ENCODE measurements around the gene GALR1.
"Not testable (repeated sequence)": the region's sequence is repeated elsewhere in the genome, so short reads cannot be mapped to it uniquely, and the experiment has no call there.

The GALR1 gene

DNA sequence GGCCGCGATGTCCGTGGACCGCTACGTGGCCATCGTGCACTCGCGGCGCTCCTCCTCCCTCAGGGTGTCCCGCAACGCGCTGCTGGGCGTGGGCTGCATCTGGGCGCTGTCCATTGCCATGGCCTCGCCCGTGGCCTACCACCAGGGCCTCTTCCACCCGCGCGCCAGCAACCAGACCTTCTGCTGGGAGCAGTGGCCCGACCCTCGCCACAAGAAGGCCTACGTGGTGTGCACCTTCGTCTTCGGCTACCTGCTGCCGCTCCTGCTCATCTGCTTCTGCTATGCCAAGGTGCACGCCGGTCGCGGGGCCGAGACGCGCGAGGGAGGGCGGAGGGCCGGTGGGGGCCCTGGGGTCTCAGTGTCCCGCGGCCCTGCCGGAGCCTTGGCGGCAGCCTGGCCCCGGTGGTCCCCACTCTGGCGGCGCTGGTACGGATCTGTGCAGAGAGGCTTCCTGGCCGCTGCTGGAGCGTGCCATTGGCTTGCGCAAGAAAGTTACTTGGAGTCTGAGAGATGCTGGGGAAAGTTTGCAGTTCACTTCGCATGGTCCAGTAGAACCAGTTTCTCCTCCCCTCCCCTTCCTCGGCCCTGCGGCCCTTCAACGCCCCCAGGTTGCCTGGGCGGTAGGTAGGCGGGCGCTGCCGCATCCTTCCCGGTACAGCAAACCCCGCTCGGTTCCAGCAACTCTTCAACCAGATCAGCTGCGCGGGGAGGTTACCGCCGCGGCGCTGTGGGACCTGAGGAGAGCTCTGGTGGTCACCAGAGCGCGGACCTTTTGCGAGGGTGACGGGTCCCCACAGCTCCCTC lies 1.5 kb downstream of the GALR1 start:
- no peak for DNase-seq

DNA sequence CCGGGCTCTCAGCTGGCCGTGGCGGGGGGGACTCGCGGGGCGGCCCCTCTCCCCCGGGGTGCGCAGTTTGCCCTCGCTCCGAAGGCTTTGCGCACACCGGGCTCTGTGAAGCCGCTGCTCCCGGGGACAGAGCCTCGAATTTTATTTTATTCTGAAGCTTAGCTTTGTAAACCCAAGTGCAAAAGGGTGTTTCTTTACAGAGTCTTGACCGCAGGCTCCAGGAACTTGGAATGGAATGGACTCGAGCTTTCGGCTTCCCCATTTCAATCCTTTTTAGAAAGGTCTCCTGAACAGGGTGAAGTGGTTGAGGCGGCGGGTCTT lies 2.0 kb downstream of the GALR1 start:
- no peak for DNase-seq

DNA sequence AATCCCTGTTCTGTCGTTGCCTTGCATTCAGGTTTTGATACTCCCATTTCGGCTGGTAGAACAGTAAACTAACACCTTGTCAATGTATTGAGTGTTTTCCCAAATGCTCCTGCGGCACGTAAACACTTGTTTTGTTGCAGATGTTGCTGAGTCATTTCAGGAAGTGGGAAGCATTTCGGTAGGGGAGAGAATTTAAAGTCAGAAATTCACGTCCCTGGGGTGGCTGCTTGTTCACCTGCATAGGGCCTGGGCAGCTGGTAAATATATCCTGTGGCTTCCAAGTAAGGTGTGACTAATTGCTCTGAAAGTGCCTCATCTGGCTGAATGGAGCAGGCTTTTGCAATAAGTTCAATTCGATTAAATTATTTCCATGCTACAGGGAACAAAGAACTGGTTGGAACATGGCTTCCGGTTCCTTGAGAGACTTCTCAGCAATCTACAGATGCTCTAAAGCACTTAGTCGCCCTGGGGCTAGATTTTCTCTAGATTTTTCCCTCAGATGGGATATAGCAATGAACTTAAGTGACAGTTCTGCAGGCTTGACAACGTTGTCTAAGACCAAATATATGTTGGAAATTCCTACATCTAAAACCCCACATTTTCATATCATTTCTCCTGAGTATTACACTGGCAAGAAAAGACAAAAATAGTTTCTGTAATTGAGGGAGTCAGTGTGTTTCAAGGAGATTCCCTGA lies 5.2 kb downstream of the GALR1 start:
- no peak for DNase-seq

DNA sequence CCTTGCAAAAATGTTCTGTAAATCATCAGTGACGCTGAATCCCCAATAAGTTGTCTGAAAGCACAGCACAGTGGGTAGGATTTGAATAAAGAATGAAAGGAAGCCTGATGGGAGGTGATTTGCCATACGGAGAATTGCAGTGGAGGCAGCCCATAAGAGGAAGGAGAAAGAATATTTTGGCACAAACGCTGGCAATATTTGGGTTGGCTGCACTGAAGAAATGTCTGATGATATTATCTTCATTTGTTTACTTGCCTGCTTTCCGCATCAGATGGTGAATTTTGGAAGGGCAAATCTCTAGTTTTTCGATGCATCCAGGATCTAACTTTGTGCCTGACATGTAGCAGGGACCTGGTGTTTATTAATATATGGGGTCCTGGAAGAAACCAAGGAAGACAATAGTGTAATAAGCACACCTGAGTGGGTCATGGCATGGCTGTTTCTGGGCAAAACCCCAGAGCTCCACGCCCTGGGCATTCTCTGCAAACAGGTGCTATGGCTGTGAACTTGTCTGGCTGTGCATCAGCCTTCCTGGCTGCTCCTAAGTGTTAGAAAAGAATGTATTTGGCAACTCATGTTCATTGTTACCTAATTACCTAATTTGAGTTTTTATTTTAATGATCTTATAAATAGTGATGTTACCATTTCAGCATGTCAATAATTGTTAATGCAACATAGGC lies 5.9 kb downstream of the GALR1 start:
- no peak for DNase-seq

DNA sequence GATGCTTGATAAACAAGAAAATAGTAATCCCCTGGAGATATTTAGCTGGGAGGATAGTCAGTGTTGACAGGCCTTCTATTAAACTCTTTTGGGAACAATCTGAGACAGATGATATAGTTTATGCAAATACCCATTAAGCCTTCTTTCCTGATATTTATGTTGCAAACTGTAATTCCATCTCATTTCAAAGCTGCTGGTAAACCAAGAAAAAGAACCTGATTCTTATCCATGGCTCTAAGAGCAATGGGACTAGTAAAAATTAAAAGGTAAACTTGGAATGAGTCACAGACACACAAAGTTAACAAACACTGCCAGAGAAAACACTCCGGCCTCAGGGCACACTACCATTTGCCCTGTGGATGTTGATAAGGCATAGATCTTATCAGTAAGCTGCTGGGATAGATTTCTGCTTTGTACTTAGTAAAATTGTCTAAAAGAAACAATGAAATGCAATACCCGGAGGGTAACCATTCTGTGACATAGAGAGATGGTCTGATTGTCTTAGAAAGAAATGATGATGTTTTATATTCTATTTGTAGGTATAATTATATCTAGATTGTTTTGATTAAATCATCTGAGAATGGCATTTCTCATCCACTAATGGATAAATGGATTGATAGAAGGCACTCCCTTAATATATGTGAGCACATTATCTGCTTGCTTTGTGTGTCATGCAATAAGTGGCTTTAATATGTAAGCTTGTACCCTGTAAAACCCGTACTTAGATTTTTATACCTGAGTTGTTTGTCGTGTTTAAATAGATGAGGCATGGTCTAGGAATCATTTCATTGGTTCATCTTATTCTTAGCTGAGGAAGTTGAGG lies 13.2 kb downstream of the GALR1 start:
- no peak for DNase-seq

DNA sequence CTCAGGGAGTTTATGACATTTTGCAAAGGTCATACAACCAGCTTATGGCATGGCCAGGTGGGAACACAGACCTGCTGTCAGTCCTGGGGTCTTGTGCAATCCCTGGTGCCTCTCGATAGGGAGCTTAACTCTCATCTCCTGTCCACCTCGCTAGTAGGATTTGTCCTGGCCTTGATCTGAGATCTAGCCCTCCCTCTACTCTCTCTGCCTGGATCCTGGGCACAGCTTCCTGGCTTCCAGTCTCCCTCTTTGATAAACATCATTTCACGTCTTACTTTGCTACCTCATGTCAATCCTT lies 13.8 kb downstream of the GALR1 start:
- DNase-seq = no peak

DNA sequence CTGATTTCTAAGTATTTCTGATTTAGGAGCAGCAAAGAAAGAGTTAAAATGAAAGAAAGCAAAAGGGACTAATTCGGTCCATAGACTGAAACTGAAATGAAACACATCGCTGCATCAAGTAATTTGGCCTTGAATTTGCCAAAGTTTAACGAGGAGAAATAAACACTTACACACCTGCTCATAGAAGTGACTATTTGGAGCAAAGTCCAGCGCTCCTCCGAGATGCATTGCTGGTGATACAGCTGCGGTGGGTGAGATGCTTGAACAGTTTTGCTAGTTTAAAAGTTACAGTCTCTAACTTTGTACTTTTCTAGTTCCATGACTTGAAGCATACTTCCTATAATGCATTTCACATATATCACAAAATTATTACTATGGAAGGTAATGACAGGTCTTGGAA lies 18.3 kb downstream of the GALR1 start:
- DNase-seq = no peak

DNA sequence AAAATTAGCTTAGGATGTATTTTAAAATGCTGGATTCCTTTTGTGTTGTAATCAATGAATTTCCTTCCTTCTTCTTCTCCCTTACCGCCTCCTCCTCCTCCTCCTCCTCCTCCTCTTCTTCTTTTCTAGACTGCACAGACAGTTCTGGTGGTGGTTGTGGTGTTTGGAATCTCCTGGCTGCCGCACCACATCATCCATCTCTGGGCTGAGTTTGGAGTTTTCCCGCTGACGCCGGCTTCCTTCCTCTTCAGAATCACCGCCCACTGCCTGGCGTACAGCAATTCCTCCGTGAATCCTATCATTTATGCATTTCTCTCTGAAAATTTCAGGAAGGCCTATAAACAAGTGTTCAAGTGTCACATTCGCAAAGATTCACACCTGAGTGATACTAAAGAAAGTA lies 18.8 kb downstream of the GALR1 start:
- no peak for DNase-seq

DNA sequence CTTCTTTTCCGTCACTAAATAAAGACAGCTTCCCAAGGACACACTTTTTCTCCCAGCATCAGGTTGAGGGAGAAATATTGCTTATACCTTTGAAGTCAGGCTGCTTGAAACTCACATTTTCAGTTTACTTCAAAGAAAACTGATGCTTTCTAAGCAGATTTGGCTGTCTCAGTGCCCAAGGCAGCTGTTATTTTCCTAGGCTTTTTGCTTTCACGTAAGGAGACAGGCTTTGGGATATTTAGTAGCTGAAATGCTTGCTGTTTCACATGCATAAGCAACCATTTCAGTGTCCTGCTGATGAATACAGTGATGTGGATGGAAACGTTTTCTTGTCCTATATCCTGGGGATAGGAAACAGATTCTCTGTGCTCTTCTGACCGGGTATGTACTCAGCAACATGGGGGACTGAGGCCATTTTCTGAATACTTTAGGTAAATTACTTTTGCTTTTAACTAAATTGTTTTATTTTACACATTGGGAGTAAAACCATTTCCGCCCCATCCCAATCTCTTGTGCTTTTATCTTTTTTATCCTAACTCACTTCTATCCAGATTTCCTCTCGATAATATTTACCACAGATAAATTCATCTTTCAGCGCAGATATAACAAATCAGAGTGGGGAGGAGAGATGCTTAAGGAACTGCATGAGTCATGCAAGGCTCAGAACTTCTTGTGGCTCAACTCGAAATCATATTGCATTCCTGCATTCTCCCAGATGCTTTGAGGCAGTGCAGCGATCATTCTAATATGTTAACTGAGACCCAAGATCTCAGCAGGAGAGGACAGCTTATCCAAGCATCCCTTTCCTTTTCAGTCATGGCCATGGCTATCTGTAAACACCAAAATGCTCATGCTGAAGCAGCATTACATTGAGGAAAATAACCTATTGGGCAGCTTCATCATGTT lies 22.2 kb downstream of the GALR1 start:
- no peak for DNase-seq

DNA sequence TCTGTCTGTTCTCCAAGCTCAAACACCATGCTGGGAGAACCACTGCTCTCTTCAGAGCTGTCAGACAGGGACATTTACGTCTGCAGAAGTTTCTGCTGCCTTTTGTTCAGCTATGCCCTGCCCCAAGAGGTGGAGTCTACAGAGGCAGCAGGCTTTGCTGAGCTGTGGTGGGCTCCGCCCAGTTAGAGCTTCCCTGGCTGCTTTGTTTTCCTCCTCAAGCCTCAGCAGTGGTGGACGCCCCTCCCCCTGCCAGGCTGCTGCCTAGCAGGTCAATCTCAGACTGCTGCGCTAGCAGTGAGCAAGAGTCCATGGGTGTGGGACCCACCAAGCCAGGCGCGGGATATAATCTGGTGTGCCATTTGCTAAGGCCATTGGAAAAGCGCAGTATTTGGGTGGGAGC lies 41.2 kb downstream of the GALR1 start:
- DNase-seq = not testable (repeated sequence)

DNA sequence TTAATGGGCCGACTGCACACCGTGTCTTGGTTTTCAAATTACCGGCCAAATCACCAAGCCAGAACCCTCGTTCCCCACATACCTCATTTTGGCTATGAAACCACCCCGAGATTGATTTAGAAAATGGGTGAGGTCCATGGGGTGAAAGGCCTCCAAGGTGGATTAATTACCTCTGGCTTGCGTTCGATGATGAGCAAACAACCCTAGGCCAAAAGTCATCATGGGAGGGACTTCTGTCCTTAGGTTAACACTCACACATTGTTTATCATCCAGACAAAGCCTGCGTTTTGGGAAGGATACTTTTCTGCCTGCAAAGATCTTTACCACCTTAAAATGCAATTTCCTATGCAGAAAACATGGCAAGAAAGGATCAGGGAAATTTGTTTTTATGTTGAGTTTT lies 48.5 kb downstream of the GALR1 start:
- no peak for DNase-seq

DNA sequence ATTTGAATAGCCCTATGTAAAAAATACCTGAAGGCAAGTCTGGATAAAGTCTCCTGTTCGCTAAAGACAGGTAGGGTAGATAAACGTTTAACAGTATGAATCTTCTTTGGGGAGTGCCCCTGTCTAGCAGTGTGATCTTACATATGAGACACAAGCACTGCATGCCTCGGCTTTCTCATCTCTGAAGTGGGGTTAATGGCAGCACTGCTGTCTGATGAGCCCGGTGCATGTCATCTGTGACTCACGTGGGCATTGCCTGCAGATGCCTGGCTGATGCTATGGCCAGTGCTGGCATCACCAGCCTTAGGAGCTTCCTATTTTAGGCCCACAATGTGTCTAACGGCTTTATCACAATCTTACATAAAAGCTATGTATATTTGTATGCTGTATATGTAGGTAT lies 50.1 kb downstream of the GALR1 start:
- DNase-seq = no peak

DNA sequence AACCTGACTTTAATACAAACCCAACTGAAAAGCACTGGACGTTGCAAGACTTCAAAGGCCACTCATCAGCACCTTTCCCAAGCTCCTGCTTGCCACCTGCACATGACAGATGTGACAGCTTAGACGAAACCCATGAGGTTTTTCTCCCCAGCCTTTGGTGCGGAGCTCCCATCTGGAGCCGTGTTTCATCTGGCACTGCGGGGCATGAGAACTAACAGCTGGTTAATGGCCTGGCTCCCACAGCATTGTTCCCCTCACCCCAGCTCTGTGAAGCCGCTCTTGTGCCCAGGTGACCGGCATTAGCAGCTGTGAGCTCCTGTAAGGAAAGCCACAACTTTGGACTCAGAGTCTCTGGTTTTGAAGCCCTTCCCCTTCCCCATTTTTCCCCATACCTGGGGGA lies 50.9 kb downstream of the GALR1 start:
- DNase-seq = no peak

DNA sequence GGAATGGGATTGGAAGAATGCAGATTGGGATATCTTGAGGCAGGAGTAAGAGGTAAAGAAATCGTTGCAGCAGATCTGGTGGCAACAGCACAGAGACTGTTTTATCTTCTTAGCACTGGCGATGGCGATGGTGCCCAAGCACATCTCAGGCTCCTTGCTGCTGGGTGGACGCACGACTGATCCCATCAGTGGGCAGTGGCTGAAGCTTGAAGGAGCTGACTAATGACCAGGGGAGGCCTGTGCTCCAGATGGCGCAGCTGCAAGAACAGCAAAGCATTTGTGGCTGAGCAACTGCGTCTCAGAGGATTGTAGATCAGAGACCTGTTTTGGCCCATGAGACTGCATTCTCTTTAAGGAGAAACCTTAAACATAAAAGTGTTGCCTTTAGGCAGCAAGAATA lies 54.6 kb downstream of the GALR1 start:
- DNase-seq = no peak

DNA sequence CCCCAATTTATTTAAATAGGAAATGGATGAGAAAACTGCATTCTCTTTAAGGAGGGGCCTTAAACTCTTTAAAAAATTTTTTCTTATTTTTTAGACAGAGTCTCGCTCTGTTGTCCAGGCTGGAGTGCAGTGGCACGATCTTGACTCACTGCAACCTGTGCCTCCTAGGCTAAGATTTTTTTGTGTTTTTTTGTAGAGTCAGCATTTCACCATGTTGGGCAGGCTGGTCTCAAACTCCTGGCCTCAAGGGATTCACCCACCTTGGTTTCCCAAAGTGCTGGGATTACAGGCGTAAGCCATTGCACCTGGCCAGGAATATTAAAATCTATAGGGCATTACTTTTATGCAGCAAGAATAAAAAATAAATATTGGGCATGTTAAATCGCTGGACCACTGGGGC lies 56.0 kb downstream of the GALR1 start:
- DNase-seq = no peak

DNA sequence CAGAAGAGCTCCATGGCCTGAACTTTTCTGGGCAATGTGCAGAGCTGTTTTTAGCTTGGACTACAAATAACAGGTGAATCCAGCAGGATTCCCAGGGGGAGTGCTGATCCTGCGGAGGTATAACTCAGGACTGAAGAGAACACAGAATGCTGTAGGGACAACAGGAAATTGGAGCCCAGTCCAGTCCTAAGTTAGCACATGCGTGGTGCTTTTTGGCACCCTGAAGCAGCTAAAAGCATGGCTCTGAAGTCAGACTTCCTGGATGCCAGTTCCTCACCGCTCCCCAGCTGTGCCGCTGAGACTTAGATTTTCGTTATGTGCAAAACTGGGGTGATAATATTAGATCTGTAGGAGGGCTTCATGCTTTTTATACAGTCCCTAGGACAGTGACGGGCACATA lies 58.6 kb downstream of the GALR1 start:
- DNase-seq = no peak

DNA sequence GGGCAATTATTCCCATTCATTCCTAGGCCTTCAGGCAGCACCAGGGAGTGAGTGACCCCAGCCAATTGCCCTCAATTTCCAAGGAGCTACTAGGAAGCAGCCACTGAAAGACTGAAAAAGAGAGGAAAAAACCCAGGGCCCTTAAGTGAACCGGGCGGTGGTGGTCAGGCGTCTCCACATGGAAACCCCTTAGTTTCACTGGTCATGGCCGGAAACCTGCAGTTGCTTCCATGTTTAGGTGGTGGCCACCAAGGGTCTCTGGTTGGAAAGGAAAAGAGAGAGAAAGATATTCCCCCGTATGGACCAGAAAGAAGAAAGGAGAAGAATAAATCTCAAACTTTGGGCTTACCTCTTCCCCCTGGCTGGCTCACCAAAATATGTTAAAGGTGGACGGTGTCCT lies 64.9 kb downstream of the GALR1 start:
- DNase-seq = no peak

DNA sequence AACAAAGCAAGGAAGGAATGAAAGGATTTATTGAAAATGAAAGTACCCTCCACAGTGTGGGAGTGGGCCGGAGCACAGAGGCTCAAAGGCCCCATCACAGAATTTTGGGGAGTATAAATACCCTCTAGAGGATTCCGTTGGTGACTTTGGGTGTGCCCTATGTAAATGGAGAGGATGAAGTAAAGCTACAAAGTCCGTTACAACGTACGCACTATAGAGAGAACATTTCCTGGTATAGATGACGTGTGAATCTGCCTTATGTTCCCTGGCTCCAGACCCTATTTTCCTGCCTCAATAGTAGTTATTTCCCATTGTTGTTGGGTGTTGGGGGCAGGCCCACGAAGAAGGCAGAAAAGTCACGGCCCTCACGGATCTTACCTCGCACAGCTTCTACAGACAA lies 65.3 kb downstream of the GALR1 start:
- DNase-seq = no peak

DNA sequence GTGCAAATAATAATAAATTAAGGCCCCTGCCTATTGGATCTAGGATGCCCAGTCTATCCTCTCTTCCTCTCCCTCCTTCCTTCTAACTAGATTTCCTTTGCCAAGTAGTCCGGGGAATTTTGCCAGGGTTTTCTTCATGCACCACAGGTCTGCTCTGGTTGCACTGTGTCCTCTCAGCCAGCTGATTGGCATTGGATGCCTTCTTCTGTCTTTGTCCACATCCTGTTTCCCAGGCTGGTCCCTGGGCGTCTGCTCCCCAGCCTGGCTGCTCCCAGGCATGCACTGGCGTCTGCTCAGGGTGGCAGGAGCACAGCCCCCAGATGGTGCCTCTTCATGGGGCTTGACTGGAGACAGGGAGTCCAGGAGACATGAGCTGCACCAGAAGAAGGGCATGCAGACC lies 66.4 kb downstream of the GALR1 start:
- no peak for DNase-seq

DNA sequence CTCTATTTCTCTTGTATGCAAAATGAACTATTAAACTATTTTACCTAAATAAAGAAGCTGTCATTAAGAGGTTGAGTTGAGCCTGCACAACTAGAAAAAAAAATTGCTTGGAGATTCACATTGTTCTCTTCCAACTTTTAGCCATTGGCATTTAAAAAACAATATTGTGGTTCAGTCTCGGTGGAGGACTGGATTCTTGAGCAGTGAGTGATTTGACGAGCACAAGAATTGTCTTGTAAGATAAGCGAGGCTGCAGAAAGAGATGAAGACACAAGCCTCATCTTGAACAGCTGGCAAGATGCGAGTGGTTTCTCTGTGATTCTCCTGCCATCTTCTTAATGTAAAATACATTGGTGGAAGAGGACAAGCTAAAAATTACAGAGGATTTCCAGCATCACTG lies 67.0 kb downstream of the GALR1 start:
- no peak for DNase-seq

DNA sequence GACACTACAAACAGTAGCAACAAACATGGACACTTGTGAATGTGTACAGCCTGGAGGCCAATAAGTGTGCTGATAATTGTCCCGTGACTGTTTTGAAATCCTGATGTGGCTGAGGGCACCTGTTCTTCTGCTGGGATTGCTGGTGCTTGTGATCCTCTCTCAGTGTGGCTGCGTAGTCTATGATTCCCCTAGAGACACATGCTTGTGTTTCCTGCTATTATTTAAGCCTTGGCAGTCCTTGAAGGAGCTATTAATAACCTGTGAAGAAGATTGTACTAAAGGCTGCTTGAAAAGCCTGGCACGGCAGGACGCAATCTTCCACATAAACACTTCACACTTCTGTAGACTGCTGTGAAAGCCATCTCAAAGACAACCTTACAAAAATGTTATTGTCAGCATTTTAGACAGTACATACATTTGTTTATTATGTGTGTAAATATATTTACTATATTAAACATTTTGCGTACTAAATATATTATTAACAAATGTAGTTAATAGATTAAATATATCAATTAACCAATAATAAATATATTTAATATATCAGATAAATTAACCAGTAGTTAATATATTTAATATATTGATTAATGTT lies 71.4 kb downstream of the GALR1 start:
- no peak for DNase-seq

All from SIG-M5 (cell line).